Kidney (tissue), 14 donors: ENCODE results near the gene ACER3. TPM values are rescaled to one million over a fixed set of nuclear protein-coding genes. Genes with fewer than 3 reads are reported as not detected.
A peak's percentile ranks its signal among the peaks of the same experiment; 100 is the strongest.

Experiments used
- DNase-seq, 5 donors: peaks; one replicate each; pipeline ENCODE4 v3.0.0-alpha.2; 2013 to 2020
- FAIRE-seq: peaks from 2 replicates; lab custom pipeline; 2012; peaks lifted over from hg19 to GRCh38; lab: Jason Lieb, UNC
- H3K27ac ChIP-seq, 2 donors: one replicate each; pipeline ENCODE4 v1.7.0; 2013; ENCODE audit warnings: low read depth in 2 of 2, low read length in 2 of 2, inconsistent platforms in 1 of 2
- H3K27me3 ChIP-seq: one replicate; pipeline ENCODE4 v1.7.1; 2013; ENCODE audit warnings: low read length, inconsistent platforms; ENCODE audit not compliant: control insufficient read depth, insufficient read depth
- H3K36me3 ChIP-seq, 3 donors: one replicate each; pipeline versions ENCODE4 v1.7.0 to v1.7.1; 2013; ENCODE audit warnings: low read length in 3 of 3, control low read depth in 1 of 3, inconsistent platforms in 1 of 3; ENCODE audit not compliant: insufficient read depth in 3 of 3, control insufficient read depth in 2 of 3
- H3K4me1 ChIP-seq, 3 donors: one replicate each; pipeline versions ENCODE4 v1.7.0 to v1.7.1; 2013; ENCODE audit warnings: low read length in 3 of 3, inconsistent platforms in 1 of 3, low read depth in 1 of 3; ENCODE audit not compliant: control insufficient read depth in 2 of 3, insufficient read depth in 2 of 3
- H3K4me3 ChIP-seq, 3 donors: one replicate each; pipeline versions ENCODE4 v1.7.0 to v1.8.1; 2013; ENCODE audit warnings: low read length in 3 of 3, control low read depth in 1 of 3, inconsistent platforms in 1 of 3
- H3K9ac ChIP-seq, 3 donors: one replicate each; pipeline versions ENCODE4 v1.7.0 to v1.7.1; 2013; ENCODE audit warnings: low read length in 3 of 3, control low read depth in 1 of 3, inconsistent platforms in 1 of 3
- H3K9me3 ChIP-seq, 3 donors: one replicate each; pipeline versions ENCODE4 v1.7.0 to v1.7.1; 2013; ENCODE audit warnings: low read length in 3 of 3, control low read depth in 1 of 3, inconsistent platforms in 1 of 3; ENCODE audit not compliant: control insufficient read depth in 2 of 3, insufficient read depth in 1 of 3
- intact Hi-C: fragments of 100-400 bp; cut with DNase I; formaldehyde crosslinking; loops from one replicate; pipeline ENCODE4 v1.11.1; 2022
- polyA plus RNA-seq: library from polyadenylated mRNA; stranded (reverse); fragments of 350-450 nt; fragmentation: Illumina TruSeq; extraction: RNeasy Lipid Tissue Mini Kit (QIAGEN cat#74804); gene quantifications from one replicate; pipeline ENCODE4 v1.2.3, GENCODE V29; 2014; ENCODE audit warnings: low read depth, low replicate concordance; ENCODE audit not compliant: insufficient read depth
- total RNA-seq: library from RNA; stranded (reverse); fragmentation: NEBNext Ultra II Directional; extraction: Animal tissue kit (Norgen Biotek cat#: 25700); gene quantifications from one replicate; pipeline ENCODE4 v1.2.1, GENCODE V29; 2021
- TF ChIP-seq, protein P1 (sequence below): IDR thresholded peaks from 3 replicates; pipeline ENCODE4 v1.5.1; 2012; ENCODE audit warnings: mild to moderate bottlenecking, moderate library complexity, borderline replicate concordance; ENCODE audit not compliant: insufficient read depth; ENCODE audit errors: extremely low read depth
- donor health status: control.
- donor health status: control.
- donor health status: control.
- donor health status: control.
- donor health status: control.
- donor health status: DM: yes; HTN: yes; CAD: no.
- donor health status: Normal renal cell carcinoma (clear cell type).

The ACER3 gene
- total and polyA plus RNA-seq, 2 donors from 2014 or later, result 5.9 to 35.3 TPM

- DNase-seq (no peak), FAIRE-seq (no peak)
- Histone ChIP-seq H3K9ac (no peak overlapping the region), H3K4me3 (no peak overlapping the region), H3K27me3 (no peaks in the 10 kb centered on the region), H3K4me1 (no peaks in the 10 kb centered on the region), H3K36me3 (no peaks in the 10 kb centered on the region), H3K27ac (no peak overlapping the region), H3K9me3 (no peaks in the 10 kb centered on the region)
- intact Hi-C loops, result no loop called here
- TF ChIP-seq, protein P1, sequence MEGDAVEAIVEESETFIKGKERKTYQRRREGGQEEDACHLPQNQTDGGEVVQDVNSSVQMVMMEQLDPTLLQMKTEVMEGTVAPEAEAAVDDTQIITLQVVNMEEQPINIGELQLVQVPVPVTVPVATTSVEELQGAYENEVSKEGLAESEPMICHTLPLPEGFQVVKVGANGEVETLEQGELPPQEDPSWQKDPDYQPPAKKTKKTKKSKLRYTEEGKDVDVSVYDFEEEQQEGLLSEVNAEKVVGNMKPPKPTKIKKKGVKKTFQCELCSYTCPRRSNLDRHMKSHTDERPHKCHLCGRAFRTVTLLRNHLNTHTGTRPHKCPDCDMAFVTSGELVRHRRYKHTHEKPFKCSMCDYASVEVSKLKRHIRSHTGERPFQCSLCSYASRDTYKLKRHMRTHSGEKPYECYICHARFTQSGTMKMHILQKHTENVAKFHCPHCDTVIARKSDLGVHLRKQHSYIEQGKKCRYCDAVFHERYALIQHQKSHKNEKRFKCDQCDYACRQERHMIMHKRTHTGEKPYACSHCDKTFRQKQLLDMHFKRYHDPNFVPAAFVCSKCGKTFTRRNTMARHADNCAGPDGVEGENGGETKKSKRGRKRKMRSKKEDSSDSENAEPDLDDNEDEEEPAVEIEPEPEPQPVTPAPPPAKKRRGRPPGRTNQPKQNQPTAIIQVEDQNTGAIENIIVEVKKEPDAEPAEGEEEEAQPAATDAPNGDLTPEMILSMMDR, result no peak
Observed at GRCh38 chr11:76878014-76878413, 17.3 kb downstream of the ACER3 start.

DNA sequence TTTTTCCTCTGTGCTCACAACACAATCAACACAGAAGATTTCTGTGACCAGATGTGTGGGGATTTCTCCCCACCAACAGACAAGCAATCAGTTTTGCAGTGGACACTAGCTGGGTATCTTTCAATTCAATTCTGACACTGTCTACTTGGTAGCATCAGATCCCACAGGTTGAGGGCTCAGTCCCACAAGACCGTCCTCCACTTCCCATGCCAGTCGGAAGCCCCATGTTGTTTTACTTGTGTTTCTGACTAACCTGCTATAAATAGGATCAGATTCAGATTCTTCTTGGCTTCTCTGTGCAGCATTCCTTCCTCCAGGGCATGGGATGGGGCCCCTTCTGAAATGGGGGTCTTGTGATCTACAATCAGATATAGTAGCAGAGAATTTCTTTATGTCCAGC is 19.6 kb downstream of the ACER3 start:
- Histone ChIP-seq H3K36me3 (no peaks in the 10 kb centered on the region), H3K9ac (no peak overlapping the region), H3K27me3 (no peaks in the 10 kb centered on the region), H3K27ac (no peak overlapping the region), H3K9me3 (no peaks in the 10 kb centered on the region), H3K4me1 (no peaks in the 10 kb centered on the region), H3K4me3 (no peak overlapping the region)
- no peak for FAIRE-seq
- TF ChIP-seq, protein P1, result no peak
- peak in 1 of 5 donors; percentile 7 for DNase-seq
- intact Hi-C loops, result no loop called here

DNA sequence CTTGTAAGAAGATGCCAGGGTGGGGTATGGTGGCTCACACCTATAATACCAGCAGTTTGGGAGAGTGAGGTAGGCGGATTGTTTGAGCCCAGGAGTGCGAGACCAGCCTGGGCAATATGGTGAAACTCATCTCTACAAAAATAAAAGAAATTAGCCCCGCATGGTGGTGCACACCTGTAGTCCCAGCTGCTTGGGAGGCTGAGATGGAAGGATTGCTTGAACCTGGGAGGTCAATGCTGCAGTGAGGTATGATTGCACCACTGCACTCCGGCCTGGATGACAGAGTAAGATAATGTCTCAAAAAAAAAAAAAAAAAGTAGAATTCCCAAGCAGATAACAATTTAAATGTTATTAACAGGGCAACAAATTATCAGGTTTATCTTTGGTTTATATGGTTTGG is 20.2 kb downstream of the ACER3 start:
- DNase-seq (no peak), FAIRE-seq (no peak)
- no peak overlapping the region for H3K27ac ChIP-seq
- H3K9me3 ChIP-seq, result no peaks in the 10 kb centered on the region
- no peaks in the 10 kb centered on the region for H3K27me3 ChIP-seq
- H3K36me3 ChIP-seq, result no peaks in the 10 kb centered on the region
- no peak overlapping the region for H3K4me3 ChIP-seq
- intact Hi-C loops, result no loop called here
- H3K9ac ChIP-seq, result no peak overlapping the region
- TF ChIP-seq, protein P1, result no peak
- H3K4me1 ChIP-seq, result no peaks in the 10 kb centered on the region
